IMR-90 (cell line): ENCODE data around the gene THSD7B.

ENCODE experiments used
- MAFK ChIP-seq: IDR thresholded peaks from 2 replicates; pipeline ENCODE4 v1.6.1; 2012; ENCODE audit warnings: low read depth, low read length, improper control_type of control experiment
- RAD21 ChIP-seq: IDR thresholded peaks from 2 replicates; pipeline ENCODE4 v1.6.1; 2012; ENCODE audit warnings: low read length, improper control_type of control experiment
- TF ChIP-seq, protein P1 (sequence below): conservative IDR thresholded peaks from 2 replicates; pipeline ENCODE4 v1.5.1; 2012; ENCODE audit warnings: mild to moderate bottlenecking, low read depth, low read length, improper control_type of control experiment
- TF ChIP-seq, protein P2 (sequence below): fragments of 150-350 bp; IDR thresholded peaks from 2 replicates; pipeline ENCODE4 v1.6.1; 2016; ENCODE audit warnings: low read depth, mild to moderate bottlenecking, low read length, moderate library complexity, borderline replicate concordance

- TF ChIP-seq, protein P1, sequence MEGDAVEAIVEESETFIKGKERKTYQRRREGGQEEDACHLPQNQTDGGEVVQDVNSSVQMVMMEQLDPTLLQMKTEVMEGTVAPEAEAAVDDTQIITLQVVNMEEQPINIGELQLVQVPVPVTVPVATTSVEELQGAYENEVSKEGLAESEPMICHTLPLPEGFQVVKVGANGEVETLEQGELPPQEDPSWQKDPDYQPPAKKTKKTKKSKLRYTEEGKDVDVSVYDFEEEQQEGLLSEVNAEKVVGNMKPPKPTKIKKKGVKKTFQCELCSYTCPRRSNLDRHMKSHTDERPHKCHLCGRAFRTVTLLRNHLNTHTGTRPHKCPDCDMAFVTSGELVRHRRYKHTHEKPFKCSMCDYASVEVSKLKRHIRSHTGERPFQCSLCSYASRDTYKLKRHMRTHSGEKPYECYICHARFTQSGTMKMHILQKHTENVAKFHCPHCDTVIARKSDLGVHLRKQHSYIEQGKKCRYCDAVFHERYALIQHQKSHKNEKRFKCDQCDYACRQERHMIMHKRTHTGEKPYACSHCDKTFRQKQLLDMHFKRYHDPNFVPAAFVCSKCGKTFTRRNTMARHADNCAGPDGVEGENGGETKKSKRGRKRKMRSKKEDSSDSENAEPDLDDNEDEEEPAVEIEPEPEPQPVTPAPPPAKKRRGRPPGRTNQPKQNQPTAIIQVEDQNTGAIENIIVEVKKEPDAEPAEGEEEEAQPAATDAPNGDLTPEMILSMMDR: no peak
- TF ChIP-seq RAD21 (no peak), MAFK (no peak)
- TF ChIP-seq, protein P2, sequence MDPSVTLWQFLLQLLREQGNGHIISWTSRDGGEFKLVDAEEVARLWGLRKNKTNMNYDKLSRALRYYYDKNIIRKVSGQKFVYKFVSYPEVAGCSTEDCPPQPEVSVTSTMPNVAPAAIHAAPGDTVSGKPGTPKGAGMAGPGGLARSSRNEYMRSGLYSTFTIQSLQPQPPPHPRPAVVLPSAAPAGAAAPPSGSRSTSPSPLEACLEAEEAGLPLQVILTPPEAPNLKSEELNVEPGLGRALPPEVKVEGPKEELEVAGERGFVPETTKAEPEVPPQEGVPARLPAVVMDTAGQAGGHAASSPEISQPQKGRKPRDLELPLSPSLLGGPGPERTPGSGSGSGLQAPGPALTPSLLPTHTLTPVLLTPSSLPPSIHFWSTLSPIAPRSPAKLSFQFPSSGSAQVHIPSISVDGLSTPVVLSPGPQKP: no peak
These were observed 237.6 kb downstream of the THSD7B start for GRCh38 chr2:137002896-137003295.
